Measurements from ENCODE around the gene NTHL1.

The NTHL1 gene

GRCh38 chr16:1990351-1991134 lies 57.1 kb downstream of the NTHL1 start:
- no peak for DNase-seq
- in situ Hi-C loops (cut with MboI; ENCODE audit: low pct_unique_long_range_greater_than_20kb, low sequenced_read_pairs) = no loop called here

- DNase-seq = no peak
- in situ Hi-C loops (cut with MboI; ENCODE audit: low pct_unique_long_range_greater_than_20kb, low sequenced_read_pairs) = no loop called here
Measured at GRCh38 chr16:1990101-1990350, 57.6 kb downstream of the NTHL1 start.

Measured in KBM-7 (cell line).